ENCODE measurements around the gene DDX47. TPM values are rescaled to one million over a fixed set of nuclear protein-coding genes. Genes with fewer than 3 reads are reported as not detected.
A peak's percentile ranks its signal among the peaks of the same experiment; 100 is the strongest.

Gene DDX47
- total RNA-seq, result 10 to 100 TPM; 56.8 to 57.8 TPM

- Mint-ChIP-seq H3K36me3 (ENCODE audit: low read depth) (peaks cover 44% of the 10 kb centered on the region), H3K4me1 (ENCODE audit: low read depth) (peaks cover 79% of the 10 kb centered on the region), H3K4me3 (peak within 1 kb of the TSS; percentile 93), H3K27ac (peak within 1 kb of the TSS; percentile 88), H3K27me3 (ENCODE audit: low read depth) (no peaks in the 10 kb centered on the region), H3K9me3 (ENCODE audit: insufficient read depth) (no peaks in the 10 kb centered on the region)
- ChIA-PET POLR2A (interaction anchor here (0.9 to 1.6 kb wide), 9 partner anchors 10 to 98 kb away, joined by 3 to 6 read pairs (median 3); no protein-coding TSS in a partner anchor), CTCF (interaction anchor here (0.9 to 5.0 kb wide), 16 partner anchors 8 to 399 kb away, joined by 3 to 65 read pairs (median 4); no protein-coding TSS in a partner anchor)
- DNase-seq, result peak; percentile 98
- peak; percentile 85 for ATAC-seq
Measured at GRCh38 chr12:12813120-12814101, at the start of gene DDX47. DDX47 (plus strand) TSS chr12:12813346; CDS start chr12:12813368, 22 bp downstream.

DNA sequence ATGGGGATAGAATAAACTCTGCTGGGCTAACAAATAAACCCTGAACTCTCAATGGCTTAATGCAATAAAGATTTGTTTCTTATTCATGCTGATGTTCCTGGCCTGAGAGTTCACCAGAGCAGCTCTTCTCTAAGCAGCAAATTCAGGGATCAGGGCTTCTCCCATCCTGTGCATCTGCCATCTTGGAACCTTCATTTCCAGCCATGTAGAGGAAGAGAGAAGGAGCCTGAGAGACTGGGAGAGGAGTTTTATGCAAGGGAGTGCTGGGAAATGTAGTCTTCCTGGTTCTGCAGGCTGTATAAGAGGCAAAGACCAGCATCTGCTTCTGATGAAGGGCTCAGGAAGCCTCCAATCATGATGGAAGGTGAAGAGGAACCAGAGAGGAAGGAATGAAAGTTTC is 48.3 kb upstream of the DDX47 start:
- ATAC-seq (no peak), DNase-seq (no peak)
- ChIA-PET CTCF (no interaction called here), POLR2A (no interaction called here)
- Mint-ChIP-seq H3K36me3 (ENCODE audit: low read depth) (peaks cover 37% of the 10 kb centered on the region), H3K4me3 (no peak overlapping the region), H3K4me1 (ENCODE audit: low read depth) (no peaks in the 10 kb centered on the region), H3K27me3 (ENCODE audit: low read depth) (no peaks in the 10 kb centered on the region), H3K27ac (no peak overlapping the region), H3K9me3 (ENCODE audit: insufficient read depth) (no peaks in the 10 kb centered on the region)

DNA sequence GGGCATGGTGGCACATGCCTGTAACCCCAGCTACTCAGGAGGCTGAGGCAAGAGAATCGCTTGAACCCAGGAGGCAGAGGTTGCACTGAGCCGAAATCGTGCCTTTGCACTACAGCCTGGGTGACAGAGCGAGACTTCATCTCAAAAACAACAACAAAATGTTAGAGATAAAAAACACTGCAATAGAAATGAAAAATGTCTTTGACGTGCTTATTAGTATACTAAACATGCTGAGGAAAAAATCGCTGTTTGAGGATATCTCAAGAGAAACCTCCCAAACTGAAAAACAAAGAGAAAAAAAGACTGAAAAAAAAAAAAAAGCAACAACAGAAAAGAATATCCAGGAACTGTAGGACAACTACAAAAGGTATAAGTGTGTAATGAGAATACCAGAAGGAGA is 42.9 kb upstream of the DDX47 start:
- peaks cover 8% of the 10 kb centered on the region for H3K9me3 Mint-ChIP-seq (ENCODE audit: insufficient read depth)
- ATAC-seq, result no peak

DNA sequence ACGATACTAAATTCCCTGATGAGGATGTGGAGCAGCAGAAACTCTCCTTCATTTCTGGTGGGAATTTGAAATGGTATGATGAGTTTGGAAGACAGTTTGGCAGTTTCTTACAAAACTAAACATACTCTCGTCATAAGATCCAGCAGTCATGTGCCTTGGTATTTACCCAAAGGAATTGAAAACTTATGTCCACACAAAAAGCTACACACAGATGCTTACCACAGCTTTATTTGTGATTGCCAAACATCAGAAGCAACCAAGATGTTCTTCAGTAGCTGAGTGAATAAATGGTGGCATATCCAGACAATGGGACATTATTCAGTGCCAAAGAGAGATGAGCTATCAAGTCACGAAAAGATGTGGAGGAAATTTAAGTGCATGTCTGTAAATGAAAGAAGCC is 38.4 kb upstream of the DDX47 start:
- ATAC-seq, result no peak
- no peak overlapping the region for H3K4me3 Mint-ChIP-seq
- ChIA-PET CTCF (no interaction called here), POLR2A (no interaction called here)
- no peak overlapping the region for H3K27ac Mint-ChIP-seq
- peaks cover 14% of the 10 kb centered on the region for H3K36me3 Mint-ChIP-seq (ENCODE audit: low read depth)
- no peak for DNase-seq
- H3K27me3 Mint-ChIP-seq (ENCODE audit: low read depth), result peaks cover 7% of the 10 kb centered on the region
- H3K9me3 Mint-ChIP-seq (ENCODE audit: insufficient read depth), result peaks cover 8% of the 10 kb centered on the region
- H3K4me1 Mint-ChIP-seq (ENCODE audit: low read depth), result no peaks in the 10 kb centered on the region

More for the DNA sequence above, 42.9 kb upstream of the DDX47 start:
- ChIA-PET CTCF (no interaction called here), POLR2A (no interaction called here)
- peaks cover 31% of the 10 kb centered on the region for H3K36me3 Mint-ChIP-seq (ENCODE audit: low read depth)
- no peak overlapping the region for H3K4me3 Mint-ChIP-seq
- no peaks in the 10 kb centered on the region for H3K4me1 Mint-ChIP-seq (ENCODE audit: low read depth)
- peaks cover 6% of the 10 kb centered on the region for H3K27me3 Mint-ChIP-seq (ENCODE audit: low read depth)
- no peak overlapping the region for H3K27ac Mint-ChIP-seq
- no peak for DNase-seq

DNA sequence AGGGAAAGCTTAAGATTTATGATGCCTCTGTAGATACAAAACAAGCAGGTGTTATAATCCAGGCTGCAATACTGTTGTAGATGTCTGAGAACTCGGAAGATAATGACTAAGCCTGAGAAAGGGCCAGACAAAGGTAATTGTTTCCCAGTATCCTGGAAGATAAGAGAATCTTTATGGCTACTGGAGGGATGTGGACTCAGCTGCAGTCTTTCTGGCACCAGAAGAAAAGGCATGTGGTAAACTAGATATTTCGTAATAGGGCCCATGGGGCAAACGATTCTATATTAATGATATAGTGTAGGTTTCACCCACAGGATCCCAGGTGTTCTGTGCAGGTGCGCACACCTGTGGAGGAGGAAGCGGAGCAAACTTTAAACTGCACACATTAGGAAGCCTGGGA is 36.9 kb upstream of the DDX47 start:
- no peaks in the 10 kb centered on the region for H3K4me1 Mint-ChIP-seq (ENCODE audit: low read depth)
- H3K36me3 Mint-ChIP-seq (ENCODE audit: low read depth), result peaks cover 7% of the 10 kb centered on the region
- no peak overlapping the region for H3K4me3 Mint-ChIP-seq
- CTCF ChIA-PET, result no interaction called here
- H3K27ac Mint-ChIP-seq, result no peak overlapping the region
- peaks cover 8% of the 10 kb centered on the region for H3K9me3 Mint-ChIP-seq (ENCODE audit: insufficient read depth)
- no peak for ATAC-seq
- H3K27me3 Mint-ChIP-seq (ENCODE audit: low read depth), result peaks cover 7% of the 10 kb centered on the region
- DNase-seq, result no peak
- POLR2A ChIA-PET, result no interaction called here

GRCh38 chr12:12777092-12777491 is 36.1 kb upstream of the DDX47 start:
- ChIA-PET POLR2A (no interaction called here), CTCF (no interaction called here)
- no peaks in the 10 kb centered on the region for H3K4me1 Mint-ChIP-seq (ENCODE audit: low read depth)
- H3K27ac Mint-ChIP-seq, result no peak overlapping the region
- peaks cover 7% of the 10 kb centered on the region for H3K27me3 Mint-ChIP-seq (ENCODE audit: low read depth)
- ATAC-seq, result no peak
- H3K9me3 Mint-ChIP-seq (ENCODE audit: insufficient read depth), result peaks cover 8% of the 10 kb centered on the region
- no peak for DNase-seq
- H3K36me3 Mint-ChIP-seq (ENCODE audit: low read depth), result peaks cover 5% of the 10 kb centered on the region
- no peak overlapping the region for H3K4me3 Mint-ChIP-seq

GRCh38 chr12:12779007-12779406 is 34.1 kb upstream of the DDX47 start:
- no peak for ATAC-seq
- POLR2A ChIA-PET, result no interaction called here
- Mint-ChIP-seq H3K4me1 (ENCODE audit: low read depth) (no peaks in the 10 kb centered on the region), H3K9me3 (ENCODE audit: insufficient read depth) (no peaks in the 10 kb centered on the region), H3K27ac (no peak overlapping the region), H3K36me3 (ENCODE audit: low read depth) (peaks cover 7% of the 10 kb centered on the region), H3K27me3 (ENCODE audit: low read depth) (peaks cover 4% of the 10 kb centered on the region), H3K4me3 (no peak overlapping the region)
- no peak for DNase-seq
- CTCF ChIA-PET, result interaction anchor here (1.8 kb wide), 1 partner anchor 9 kb away, joined by 5 read pairs; no protein-coding TSS in a partner anchor

DNA sequence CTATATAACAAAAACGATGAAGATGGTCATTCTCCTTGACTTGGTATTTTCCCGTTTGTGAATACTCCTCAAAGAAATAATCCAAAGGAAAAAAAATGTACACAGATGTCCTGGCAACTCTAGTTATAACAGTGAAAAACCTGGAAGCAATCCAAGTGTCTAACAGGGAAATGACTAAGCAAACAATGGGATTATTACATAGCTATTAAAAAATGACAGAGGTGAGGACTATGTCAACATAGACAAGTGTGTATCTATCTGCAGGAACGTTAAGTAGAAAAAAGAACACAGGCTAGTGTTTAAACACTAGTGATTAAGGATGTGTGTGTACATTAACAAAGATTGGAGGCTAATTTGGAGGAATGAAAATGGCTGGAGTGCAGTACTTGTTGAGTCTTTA is 33.6 kb upstream of the DDX47 start:
- no peak overlapping the region for H3K27ac Mint-ChIP-seq
- DNase-seq (no peak), ATAC-seq (no peak)
- H3K9me3 Mint-ChIP-seq (ENCODE audit: insufficient read depth), result no peaks in the 10 kb centered on the region
- H3K27me3 Mint-ChIP-seq (ENCODE audit: low read depth), result peaks cover 4% of the 10 kb centered on the region
- H3K4me1 Mint-ChIP-seq (ENCODE audit: low read depth), result peaks cover 3% of the 10 kb centered on the region
- H3K36me3 Mint-ChIP-seq (ENCODE audit: low read depth), result peaks cover 10% of the 10 kb centered on the region
- ChIA-PET POLR2A (interaction anchor here (0.6 kb wide), 1 partner anchor 16 kb away, joined by 3 read pairs; no protein-coding TSS in a partner anchor), CTCF (interaction anchor here (1.8 kb wide), 1 partner anchor 9 kb away, joined by 5 read pairs; no protein-coding TSS in a partner anchor)
- H3K4me3 Mint-ChIP-seq, result no peak overlapping the region

GRCh38 chr12:12784116-12784515 is 29.0 kb upstream of the DDX47 start:
- POLR2A ChIA-PET, result no interaction called here
- Mint-ChIP-seq H3K36me3 (ENCODE audit: low read depth) (peaks cover 11% of the 10 kb centered on the region), H3K4me3 (no peak overlapping the region), H3K27ac (no peak overlapping the region), H3K27me3 (ENCODE audit: low read depth) (no peaks in the 10 kb centered on the region), H3K4me1 (ENCODE audit: low read depth) (peaks cover 40% of the 10 kb centered on the region), H3K9me3 (ENCODE audit: insufficient read depth) (no peaks in the 10 kb centered on the region)
- CTCF ChIA-PET, result interaction anchor here (0.8 to 1.7 kb wide), 3 partner anchors 29 to 47 kb away, joined by 3 to 4 read pairs (median 3); partner anchors contain the start of gene DDX47
- DNase-seq (no peak), ATAC-seq (no peak)

DNA sequence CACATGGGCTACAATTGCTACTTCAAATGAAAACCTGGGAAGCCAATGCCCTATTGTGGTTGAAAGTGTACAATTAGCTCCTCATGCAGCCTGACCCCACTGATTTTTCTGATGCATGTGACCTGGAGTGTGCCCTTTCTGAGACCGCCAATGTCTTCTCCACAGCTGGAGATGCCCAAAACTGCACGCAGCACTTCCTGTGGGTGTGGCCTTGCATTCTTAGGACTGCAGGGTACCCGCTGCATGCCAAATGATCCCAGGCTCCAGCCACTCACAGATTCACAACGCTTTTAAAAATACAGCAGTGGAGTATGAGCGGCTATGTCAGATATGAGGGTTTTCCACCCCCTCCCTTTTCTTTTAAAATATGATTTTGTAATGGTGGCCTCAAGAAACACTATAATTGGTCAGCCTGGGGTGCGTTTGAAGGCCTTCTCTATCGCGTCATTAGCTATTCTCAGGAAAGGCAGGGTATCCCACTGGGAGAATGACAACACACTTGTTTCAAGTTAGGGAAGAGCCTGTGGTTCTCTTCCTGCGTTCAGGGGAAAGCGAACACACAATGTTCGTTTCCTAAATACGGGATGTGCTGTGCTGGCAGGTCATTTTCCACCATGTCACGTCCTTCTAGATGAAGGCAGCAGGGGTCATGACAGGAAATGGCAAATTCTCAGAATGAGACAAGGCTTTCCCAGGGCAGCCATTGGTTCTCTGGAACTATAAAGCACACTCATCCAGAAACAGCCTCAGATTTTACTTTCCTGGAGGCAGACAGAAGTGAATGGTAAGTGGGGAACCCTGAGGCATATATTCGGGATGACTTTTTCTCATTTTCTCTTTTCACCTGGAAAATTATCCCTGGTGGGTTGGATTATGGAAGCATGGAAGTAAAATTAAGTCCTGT is 28.0 kb upstream of the DDX47 start, which contains the start of gene APOLD1:
APOLD1 (plus strand) TSS at position 749 of the 904 bp plus-strand sequence; CDS start at position 782, 33 bp downstream.
- ChIA-PET POLR2A (interaction anchor here (0.9 kb wide), 1 partner anchor 41 kb away, joined by 3 read pairs; no protein-coding TSS in a partner anchor), CTCF (interaction anchor here (0.8 to 5.3 kb wide), 4 partner anchors 20 to 48 kb away, joined by 3 to 80 read pairs (median 4); partner anchors contain the start of gene DDX47)
- peak within 1 kb of the TSS; percentile 80 for H3K4me3 Mint-ChIP-seq

GRCh38 chr12:12786351-12786705 is 26.8 kb upstream of the DDX47 start:
- H3K4me1 Mint-ChIP-seq (ENCODE audit: low read depth), result peaks cover 43% of the 10 kb centered on the region
- POLR2A ChIA-PET, result interaction anchor here (1.0 to 2.2 kb wide), 9 partner anchors 18 to 87 kb away, joined by 3 to 14 read pairs (median 3); partner anchors contain the start of gene DDX47
- peak overlapping the region; percentile 80 for H3K4me3 Mint-ChIP-seq
- H3K27ac Mint-ChIP-seq, result peak overlapping the region; percentile 49
- ATAC-seq, result peak; percentile 5
- DNase-seq, result no peak
- no peaks in the 10 kb centered on the region for H3K9me3 Mint-ChIP-seq (ENCODE audit: insufficient read depth)
- CTCF ChIA-PET, result interaction anchor here (1.2 to 5.3 kb wide), 9 partner anchors 13 to 425 kb away, joined by 6 to 80 read pairs (median 16); partner anchors contain the start of gene DDX47
- H3K36me3 Mint-ChIP-seq (ENCODE audit: low read depth), result peaks cover 13% of the 10 kb centered on the region
- H3K27me3 Mint-ChIP-seq (ENCODE audit: low read depth), result no peaks in the 10 kb centered on the region

More for the DNA sequence above, 28.0 kb upstream of the DDX47 start, which contains the start of gene APOLD1:
- H3K27me3 Mint-ChIP-seq (ENCODE audit: low read depth), result no peaks in the 10 kb centered on the region
- no peaks in the 10 kb centered on the region for H3K9me3 Mint-ChIP-seq (ENCODE audit: insufficient read depth)
- no peak for DNase-seq
- peaks cover 43% of the 10 kb centered on the region for H3K4me1 Mint-ChIP-seq (ENCODE audit: low read depth)
- H3K36me3 Mint-ChIP-seq (ENCODE audit: low read depth), result peaks cover 11% of the 10 kb centered on the region
- peak within 1 kb of the TSS; percentile 49 for H3K27ac Mint-ChIP-seq
- no peak for ATAC-seq

All from activated CD8-positive, alpha-beta T cell treated with anti-CD3 and anti-CD28 coated beads, Interleukin-2, amount 10 ng/mL, durations not matched to agents 7 days and 5 days (primary cell).